NCI-H1694 (cell line): ENCODE measurements around the gene GPR21.

Experiments
- DNase-seq: peaks from one replicate; lab custom pipeline; 2025; lab: John Stamatoyannopoulos, UW

GPR21 gene

GRCh38 chr9:123033864-123034601 is 566 bp downstream of the GPR21 start:
- DNase-seq: no peak

DNA sequence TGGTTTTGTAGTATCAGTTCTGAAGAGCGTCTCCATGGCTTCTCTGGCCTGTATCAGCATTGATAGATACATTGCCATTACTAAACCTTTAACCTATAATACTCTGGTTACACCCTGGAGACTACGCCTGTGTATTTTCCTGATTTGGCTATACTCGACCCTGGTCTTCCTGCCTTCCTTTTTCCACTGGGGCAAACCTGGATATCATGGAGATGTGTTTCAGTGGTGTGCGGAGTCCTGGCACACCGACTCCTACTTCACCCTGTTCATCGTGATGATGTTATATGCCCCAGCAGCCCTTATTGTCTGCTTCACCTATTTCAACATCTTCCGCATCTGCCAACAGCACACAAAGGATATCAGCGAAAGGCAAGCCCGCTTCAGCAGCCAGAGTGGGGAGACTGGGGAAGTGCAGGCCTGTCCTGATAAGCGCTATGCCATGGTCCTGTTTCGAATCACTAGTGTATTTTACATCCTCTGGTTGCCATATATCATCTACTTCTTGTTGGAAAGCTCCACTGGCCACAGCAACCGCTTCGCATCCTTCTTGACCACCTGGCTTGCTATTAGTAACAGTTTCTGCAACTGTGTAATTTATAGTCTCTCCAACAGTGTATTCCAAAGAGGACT is 1.5 kb downstream of the GPR21 start:
- no peak for DNase-seq

GRCh38 chr9:123035791-123036190 is 2.3 kb downstream of the GPR21 start:
- DNase-seq: no peak

GRCh38 chr9:123036893-123037545 is 3.6 kb downstream of the GPR21 start:
- DNase-seq: no peak

DNA sequence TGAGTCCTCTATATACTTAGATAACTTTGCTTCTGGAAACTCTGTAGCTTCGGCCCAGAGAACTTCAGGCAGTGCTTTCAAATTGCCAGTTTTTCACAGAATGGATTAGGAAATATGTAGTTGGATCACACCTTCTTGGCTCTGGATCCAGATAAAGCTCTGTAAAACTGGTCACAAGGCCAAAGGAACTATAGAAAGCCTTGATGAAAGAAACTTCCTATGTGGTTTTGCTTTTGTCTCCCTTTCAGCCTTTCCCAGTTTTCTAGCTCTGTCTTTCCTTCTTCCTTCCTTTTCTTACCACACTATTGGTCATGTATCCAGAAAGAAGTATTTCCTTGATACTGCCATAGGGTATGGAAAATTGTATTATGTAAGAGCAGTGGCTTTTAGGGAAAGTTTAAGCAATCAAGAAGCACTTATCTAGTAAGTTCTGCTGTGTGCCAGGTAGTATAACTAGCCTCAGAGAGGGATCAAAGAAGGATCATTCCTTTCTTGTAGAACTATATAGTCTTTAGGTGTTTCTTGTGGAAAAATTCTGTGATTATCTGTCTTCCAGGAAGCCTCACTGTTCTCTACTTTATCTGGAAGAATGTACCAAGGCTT is 6.3 kb downstream of the GPR21 start:
- DNase-seq: no peak

DNA sequence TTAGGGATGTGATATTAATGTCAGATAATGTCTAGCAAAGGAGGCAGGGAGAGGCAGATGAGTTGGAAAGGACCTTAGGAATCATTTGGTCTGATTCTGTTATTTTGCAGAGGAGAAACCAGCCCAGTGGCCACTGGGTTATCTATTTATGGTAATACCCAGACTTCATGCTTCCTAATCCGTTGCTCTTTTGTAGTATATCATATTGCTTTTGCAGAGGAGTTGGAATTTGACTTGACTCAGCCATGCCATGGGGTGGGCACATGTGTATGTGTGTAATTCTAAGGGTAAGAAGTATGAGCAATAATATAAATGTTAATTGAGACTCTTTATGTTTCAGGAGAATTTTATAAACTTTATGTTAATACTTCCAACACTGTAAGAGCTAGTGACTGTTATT is 7.3 kb downstream of the GPR21 start:
- no peak for DNase-seq

DNA sequence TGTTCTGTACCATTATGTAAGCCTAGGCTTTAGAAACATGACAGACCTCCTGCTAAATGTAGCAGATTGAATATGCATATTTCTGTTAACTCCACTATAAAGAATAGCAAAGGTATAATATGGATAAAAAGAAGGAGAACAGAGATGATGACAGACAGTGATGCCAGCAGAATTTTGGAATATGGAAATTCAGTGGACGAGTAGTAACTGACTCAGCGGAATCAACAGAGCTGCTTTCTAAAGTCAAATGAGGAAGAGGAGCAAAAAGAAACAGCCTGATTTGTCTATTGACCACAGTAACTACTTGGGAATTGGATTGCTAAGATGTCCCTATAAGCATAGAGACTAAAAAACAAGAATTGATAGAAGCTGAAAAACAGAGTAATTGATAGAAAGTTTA is 8.0 kb downstream of the GPR21 start:
- no peak for DNase-seq

GRCh38 chr9:123043081-123043939 is 9.8 kb downstream of the GPR21 start:
- DNase-seq: no peak

DNA sequence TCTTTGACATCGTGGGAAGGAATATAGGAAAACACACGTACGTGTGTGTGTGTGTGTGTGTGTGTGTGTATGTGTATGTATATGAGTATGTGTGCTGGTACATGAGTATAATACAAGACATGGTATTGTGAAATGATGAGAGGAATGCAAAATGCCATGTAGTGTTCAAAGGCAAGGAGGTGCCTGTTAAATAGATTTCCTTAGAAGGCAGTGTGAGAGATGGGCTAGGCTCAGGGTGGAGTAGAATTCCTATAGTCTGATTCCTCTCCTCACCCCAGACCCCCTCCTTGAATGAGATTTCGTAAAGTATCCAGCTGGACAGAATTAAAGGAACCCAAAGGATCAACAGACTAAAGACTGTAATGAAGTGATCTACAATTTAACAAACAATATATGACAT is 11.1 kb downstream of the GPR21 start:
- DNase-seq: no peak

DNA sequence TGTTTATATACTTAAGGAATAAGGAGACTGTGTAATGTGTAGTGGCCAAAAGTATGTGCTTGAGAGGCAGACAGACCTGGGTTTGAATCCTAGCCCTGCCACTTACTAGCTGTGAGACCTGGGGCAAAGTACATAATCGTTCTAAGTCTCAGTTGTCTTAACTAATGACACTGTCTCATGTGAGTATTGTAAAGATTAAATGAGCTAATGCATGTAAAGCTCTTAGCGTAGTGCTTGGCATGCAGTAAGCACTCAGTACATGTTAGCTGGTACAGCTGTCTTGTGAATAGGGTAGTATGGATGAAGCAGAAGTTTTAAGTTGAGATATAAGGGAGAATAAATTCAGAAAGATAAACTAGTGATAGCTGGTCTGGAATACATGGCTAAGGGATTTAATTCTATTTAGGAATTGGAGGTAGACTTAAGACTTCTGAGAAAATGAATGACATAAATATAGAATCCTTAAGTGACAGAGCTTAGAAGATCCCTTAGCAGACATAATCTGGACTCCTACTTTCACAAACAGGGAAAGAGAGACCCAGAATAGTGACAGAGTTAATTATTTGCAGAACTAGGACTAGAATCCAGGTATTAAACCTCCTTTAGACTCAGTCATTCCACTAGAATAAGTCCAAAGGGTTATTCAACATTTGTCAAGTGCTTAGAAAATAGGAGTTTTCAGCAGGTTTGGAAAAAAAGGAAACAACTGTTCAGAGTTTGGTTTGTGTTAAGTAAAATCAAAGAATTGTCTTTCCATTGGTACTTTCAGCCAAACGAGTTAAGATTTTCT is 13.1 kb downstream of the GPR21 start:
- DNase-seq: no peak

DNA sequence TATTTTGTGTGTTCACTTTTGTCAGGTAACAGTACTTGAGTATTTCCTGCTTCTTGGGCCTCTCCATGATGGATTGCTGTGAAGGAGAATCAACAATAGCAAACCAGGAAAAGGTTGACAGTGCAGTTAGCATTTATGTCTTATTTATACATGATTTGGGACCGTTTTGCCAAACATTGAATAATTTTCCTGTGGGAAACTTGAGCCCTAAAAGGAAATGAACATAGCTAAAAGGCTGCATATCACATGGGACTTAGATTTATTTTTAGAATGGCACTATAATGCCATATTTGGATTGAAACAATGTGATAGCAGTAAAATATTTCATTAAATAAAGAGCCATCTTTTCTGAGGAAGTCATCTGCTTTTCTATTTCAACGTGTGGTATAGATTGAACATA is 15.3 kb downstream of the GPR21 start:
- no peak for DNase-seq

- peak; percentile 55 for DNase-seq
These were observed 16.2 kb downstream of the GPR21 start for GRCh38 chr9:123049589-123050222.

DNA sequence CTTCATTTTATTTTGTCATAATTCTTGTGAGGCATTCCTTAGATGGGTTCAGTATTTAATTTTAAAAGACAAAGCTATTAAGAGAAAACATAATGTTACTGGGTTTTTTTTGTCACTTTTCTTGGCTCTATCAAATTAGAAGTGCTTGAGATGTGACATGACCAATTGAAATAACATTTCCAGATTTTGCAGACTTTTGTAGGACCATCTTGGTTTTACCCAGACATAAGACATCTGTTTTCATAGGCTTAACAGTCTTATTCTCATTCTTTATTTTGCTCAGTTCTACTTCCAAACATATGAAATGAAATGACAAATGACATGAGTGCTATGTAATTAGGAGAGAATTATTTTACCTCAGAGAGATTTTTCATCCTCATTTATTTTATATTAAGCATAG is 19.6 kb downstream of the GPR21 start:
- DNase-seq: no peak

GRCh38 chr9:123053711-123054110 is 20.2 kb downstream of the GPR21 start:
- DNase-seq: no peak

DNA sequence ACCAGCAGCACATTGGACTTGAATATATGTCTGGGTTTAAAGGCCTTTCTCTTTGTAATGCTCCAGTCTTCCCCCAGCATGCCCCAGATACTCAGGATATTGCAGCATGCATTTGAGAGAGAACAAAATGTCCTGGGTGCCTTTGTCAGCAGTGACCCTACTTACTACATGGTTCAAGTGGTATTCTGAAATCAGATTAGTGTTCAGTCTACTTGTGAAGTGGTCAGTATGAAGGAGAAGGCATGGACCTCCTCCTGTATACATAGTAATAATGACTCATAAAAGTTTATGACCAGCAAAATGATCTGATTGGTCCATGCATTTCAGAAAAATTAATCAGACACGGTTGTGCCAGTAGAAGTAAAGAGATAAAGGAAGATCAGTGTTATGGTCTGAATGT is 25.4 kb downstream of the GPR21 start:
- DNase-seq: no peak

DNA sequence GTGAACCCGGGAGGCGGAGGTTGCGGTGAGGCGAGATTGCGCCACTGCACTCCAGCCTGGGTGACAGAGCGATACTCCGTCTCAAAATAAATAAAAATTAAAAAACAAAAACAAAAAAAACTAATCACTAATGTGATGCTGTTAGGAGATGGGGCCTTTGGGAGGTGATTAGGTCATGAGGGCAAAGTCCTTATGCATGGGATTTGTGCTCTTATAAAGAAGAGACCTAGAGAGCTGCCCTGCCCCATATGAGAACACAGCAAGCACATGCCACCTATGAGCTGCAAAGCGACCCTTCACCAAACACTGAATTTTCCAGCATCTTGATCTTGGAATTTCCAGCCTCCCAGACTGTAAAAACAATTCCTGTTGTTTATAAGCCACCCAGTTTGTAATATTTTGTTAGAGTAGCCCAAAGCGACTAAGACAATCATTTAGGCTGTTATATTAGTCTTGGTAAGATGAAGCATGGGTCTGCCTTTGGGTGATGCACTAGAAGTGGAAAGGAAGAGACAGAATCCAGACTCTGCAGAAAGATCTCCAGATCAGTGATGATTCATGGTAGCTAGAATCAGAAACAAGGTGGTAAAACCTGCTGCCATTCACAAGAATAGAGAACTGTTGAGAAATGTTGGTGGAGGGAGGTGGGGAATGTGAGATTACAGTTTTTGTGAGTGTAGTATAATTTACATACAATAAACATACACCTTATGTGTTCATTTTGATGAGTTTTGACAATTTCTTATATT is 26.2 kb downstream of the GPR21 start:
- no peak for DNase-seq

GRCh38 chr9:123061216-123061615 is 27.7 kb downstream of the GPR21 start:
- DNase-seq: no peak

DNA sequence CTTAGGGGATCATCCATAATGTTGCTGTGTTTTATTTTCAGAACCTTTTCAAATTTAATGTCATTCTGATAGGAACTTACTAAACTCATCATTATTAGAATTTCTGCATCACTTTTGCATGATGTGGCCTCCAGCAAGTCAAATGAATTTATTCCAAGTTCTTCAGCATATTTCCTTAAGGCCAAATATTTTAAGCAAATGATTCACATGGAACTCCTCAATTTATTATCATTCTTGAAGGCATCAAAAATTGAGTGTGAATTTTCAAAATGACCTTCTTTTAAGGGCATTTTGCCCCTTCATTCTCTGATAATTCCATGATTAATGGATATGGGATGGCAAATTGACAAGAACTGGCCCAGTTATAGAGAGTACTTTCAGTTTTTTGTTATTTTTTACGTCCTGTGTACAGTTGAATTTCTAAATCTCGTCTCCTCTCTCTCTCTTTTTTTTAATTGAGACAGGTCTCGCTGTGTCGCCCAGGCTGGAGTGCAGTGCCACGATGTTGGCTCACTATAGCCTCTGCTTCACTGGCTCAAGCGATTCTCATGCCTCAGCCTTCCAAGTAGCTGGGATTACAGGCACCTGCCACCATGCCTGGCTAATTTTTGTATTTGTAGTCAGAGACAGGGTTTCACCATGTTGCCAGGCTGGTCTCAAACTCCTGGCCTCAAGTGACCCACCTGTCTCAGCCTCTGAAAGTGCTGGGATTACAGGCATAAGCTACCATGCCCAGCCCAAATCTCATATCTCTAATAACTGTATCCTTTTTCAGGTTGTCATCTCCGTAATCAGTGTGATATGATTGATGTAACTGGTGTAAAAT is 29.1 kb downstream of the GPR21 start:
- no peak for DNase-seq

GRCh38 chr9:123063177-123063598 is 29.7 kb downstream of the GPR21 start:
- no peak for DNase-seq
